Stimulated activated naive B cell treated with anti-CD40 and anti-IgM and Interleukin-4, amounts not matched to agents 10 μg/mL and 1 μg/mL and 100 μg/mL, for 72 hours (primary cell): ENCODE data around the gene OCEL1.
"Not testable (repeated sequence)": the region's sequence is repeated elsewhere in the genome, so short reads cannot be mapped to it uniquely, and the experiment has no call there.

ENCODE experiments used
- ATAC-seq, 2 donors: fragments of 150-1000 bp; cut with Tn5 transposase; replicated peaks; 2 replicates each; pipeline ENCODE4 v1.10.0; 2021; ENCODE audit warnings: moderate library complexity in 1 of 2
- DNase-seq: peaks from one replicate; pipeline ENCODE4 v3.0.0; 2021
- H3K27ac Mint-ChIP-seq: one replicate; pipeline ENCODE4 v1.8.0; 2022; ENCODE audit warnings: mild to moderate bottlenecking, mixed read lengths
- H3K27me3 Mint-ChIP-seq, 2 donors: one replicate each; pipeline ENCODE4 v1.8.0; 2022; ENCODE audit warnings: mixed read lengths in 2 of 2
- H3K36me3 Mint-ChIP-seq, 2 donors: one replicate each; pipeline ENCODE4 v1.8.0; 2022; ENCODE audit warnings: mixed read lengths in 2 of 2, mild to moderate bottlenecking in 1 of 2
- H3K4me1 Mint-ChIP-seq, 2 donors: one replicate each; pipeline ENCODE4 v1.8.0; 2022; ENCODE audit warnings: mixed read lengths in 2 of 2, mild to moderate bottlenecking in 1 of 2
- H3K4me3 Mint-ChIP-seq, 2 donors: one replicate each; pipeline ENCODE4 v1.8.0; 2022; ENCODE audit warnings: mild to moderate bottlenecking in 2 of 2, mixed read lengths in 2 of 2, moderate library complexity in 1 of 2
- H3K9me3 Mint-ChIP-seq, 2 donors: one replicate each; pipeline ENCODE4 v1.8.0; 2022; ENCODE audit warnings: mixed read lengths in 2 of 2, mild to moderate bottlenecking in 1 of 2

Gene OCEL1

DNA sequence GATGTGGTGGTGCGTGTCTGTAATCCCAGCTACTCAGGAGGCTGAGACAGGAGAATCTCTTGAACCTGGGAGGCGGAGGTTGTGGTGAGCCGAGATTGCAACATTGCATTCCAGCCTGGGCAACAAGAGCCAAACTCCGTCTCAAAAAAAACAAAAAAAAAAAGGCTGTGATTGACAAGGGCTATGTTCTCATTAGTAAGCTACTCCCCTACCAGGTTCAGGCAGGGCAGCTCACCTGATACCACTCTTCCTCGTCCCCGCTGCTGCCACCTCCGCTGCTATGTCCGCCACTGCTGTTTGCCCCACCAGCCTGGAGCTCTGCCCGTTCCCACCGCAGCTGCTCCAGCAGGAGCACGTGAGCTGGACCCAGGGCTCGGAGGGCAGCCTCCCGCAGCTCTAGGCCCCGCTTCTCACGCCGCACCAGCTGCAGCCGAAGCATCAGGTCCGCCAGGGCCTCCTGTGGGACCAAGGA lies 29.2 kb downstream of the OCEL1 start:
- Mint-ChIP-seq H3K36me3 (no peaks in the 10 kb centered on the region), H3K4me1 (no peaks in the 10 kb centered on the region), H3K27me3 (no peaks in the 10 kb centered on the region), H3K4me3 (no peak overlapping the region), H3K9me3 (peaks cover 5 to 6% of the 10 kb centered on the region in 2 donors), H3K27ac (no peak overlapping the region)
- no peak for DNase-seq
- no peak for ATAC-seq

DNA sequence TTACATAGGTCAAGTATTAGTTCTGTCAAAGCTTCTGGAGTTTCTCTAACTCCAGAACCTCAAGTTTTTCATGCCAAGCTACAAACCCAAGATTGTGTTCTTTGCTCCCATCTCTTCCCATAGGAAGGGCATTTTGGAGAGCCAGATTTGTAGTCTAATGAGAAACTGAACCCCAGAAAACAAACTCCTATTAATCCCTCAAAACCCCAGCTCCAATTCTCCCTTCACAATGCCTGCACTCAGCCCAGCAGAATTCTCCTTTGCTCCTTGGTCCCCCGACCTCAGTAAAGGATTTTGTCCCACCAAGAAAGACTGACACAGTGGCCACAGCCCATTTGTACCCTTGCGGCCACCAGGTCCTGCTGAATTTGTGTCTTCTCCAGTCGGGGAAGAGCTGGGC lies 30.1 kb downstream of the OCEL1 start:
- no peak overlapping the region for H3K4me3 Mint-ChIP-seq

DNA sequence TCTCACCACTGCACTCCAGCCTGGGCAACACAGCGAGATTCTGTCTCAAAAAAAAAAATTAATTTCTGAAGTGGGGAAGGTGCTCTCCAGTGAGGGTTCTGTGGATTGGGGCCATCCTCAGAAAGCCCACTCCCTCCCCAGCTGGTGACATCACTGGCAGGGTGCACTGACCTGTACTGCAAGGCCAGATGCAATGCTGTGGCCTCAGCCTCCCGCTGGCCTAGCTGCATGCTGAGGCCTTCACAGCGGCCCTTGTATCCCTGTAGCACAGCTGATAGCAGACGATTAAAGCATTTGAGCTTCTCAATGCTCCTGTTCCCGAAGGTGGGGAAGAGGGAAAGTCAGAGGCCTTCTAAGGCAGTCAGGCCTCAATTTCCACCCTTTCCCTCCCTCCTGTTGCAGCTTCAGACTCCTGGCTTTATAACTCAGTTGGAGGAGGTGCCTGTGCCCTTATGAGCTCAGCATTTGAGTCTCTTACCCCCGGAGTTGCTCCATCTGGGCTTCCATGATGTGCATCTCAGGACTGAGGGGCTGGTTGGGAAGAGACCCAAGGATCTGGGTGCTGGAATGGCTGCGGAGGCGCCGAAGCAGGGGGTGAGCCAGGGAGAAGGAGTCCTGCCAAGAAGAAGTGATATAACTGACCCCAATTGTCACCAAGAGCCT lies 33.2 kb downstream of the OCEL1 start:
- Mint-ChIP-seq H3K4me3 (no peak overlapping the region), H3K27ac (no peak overlapping the region), H3K36me3 (peaks cover 3 to 5% of the 10 kb centered on the region in 2 donors), H3K27me3 (peaks cover 0 to 4% of the 10 kb centered on the region in 2 donors), H3K4me1 (peaks cover 5 to 6% of the 10 kb centered on the region in 2 donors), H3K9me3 (peaks cover 8 to 10% of the 10 kb centered on the region in 2 donors)
- DNase-seq (no peak), ATAC-seq (no peak)

More for the DNA sequence above, 30.1 kb downstream of the OCEL1 start:
- Mint-ChIP-seq H3K4me1 (peaks cover 5 to 6% of the 10 kb centered on the region in 2 donors), H3K27ac (no peak overlapping the region), H3K36me3 (peaks cover 3 to 5% of the 10 kb centered on the region in 2 donors), H3K27me3 (peaks cover 0 to 4% of the 10 kb centered on the region in 2 donors), H3K9me3 (peaks cover 8 to 10% of the 10 kb centered on the region in 2 donors)
- ATAC-seq (no peak), DNase-seq (no peak)

GRCh38 chr19:17259934-17260333 lies 33.9 kb downstream of the OCEL1 start:
- H3K4me3 Mint-ChIP-seq = no peak overlapping the region
- ATAC-seq (no peak), DNase-seq (no peak)
- peaks cover 0 to 4% of the 10 kb centered on the region in 2 donors for H3K27me3 Mint-ChIP-seq
- peaks cover 6 to 9% of the 10 kb centered on the region in 2 donors for H3K4me1 Mint-ChIP-seq
- H3K9me3 Mint-ChIP-seq = peaks cover 8 to 10% of the 10 kb centered on the region in 2 donors
- H3K27ac Mint-ChIP-seq = no peak overlapping the region
- H3K36me3 Mint-ChIP-seq = peaks cover 3 to 5% of the 10 kb centered on the region in 2 donors

- peak; percentile 78 for DNase-seq
- peaks cover 3 to 5% of the 10 kb centered on the region in 2 donors for H3K36me3 Mint-ChIP-seq
- no peak overlapping the region for H3K4me3 Mint-ChIP-seq
- peaks cover 6 to 9% of the 10 kb centered on the region in 2 donors for H3K4me1 Mint-ChIP-seq
- peak; percentile 99 for ATAC-seq
- H3K9me3 Mint-ChIP-seq = peaks cover 8 to 10% of the 10 kb centered on the region in 2 donors
- no peak overlapping the region for H3K27ac Mint-ChIP-seq
- H3K27me3 Mint-ChIP-seq = peaks cover 0 to 4% of the 10 kb centered on the region in 2 donors
Observed at GRCh38 chr19:17260842-17261325, 34.9 kb downstream of the OCEL1 start.

- H3K27me3 Mint-ChIP-seq = peaks cover 0 to 4% of the 10 kb centered on the region in 2 donors
- ATAC-seq = no peak
- H3K4me3 Mint-ChIP-seq = no peak overlapping the region
- peaks cover 8 to 10% of the 10 kb centered on the region in 2 donors for H3K9me3 Mint-ChIP-seq
- peaks cover 3 to 5% of the 10 kb centered on the region in 2 donors for H3K36me3 Mint-ChIP-seq
- H3K27ac Mint-ChIP-seq = no peak overlapping the region
- no peak for DNase-seq
- peaks cover 6 to 9% of the 10 kb centered on the region in 2 donors for H3K4me1 Mint-ChIP-seq
Observed at GRCh38 chr19:17262557-17262956, 36.5 kb downstream of the OCEL1 start.

DNA sequence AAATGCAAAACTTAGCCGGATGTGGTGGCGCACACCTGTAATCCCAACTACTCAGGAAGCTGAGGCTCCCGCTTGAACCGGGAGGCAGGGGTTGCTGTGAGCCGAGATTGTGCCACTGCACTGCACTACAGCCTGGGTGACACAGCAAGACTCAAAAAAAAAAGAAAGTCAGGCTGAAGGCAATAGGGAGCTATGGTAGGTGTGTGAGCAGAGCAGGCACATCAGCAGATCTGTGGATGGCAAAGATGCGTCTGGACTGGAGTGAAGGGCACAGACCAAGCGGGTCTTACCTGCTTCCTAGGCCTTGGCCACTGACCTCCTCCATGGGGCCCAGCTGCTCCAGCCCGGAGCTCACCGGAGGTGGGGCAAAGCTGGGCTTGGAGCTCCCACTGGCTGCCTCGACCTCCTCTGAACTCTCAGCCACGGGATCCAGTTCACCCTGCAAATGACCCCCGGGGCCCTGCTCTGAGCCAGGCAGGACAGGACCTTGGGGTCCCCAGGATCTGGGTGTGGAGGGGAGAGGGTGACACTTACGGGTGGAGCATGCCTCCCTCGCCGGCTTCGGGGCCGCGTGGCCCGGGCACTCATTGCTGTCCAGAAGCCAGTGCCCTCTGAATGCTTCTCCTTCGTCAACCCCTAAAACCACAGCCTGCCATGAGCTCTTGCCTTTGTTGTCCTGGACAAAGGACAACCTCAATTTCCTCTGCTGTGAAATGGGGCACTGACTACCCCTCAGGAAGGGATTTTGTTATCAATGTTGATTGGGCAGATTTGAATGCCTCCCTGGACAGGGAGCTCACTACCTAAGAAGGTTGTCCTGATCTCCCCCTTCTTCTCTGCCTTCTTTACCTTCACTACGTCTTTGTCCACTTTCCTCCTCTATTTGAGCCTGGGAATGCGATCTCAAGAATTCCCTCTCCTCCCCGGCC lies 38.0 kb downstream of the OCEL1 start:
- Mint-ChIP-seq H3K27me3 (peaks cover 0 to 4% of the 10 kb centered on the region in 2 donors), H3K4me3 (no peak overlapping the region), H3K4me1 (peaks cover 12 to 18% of the 10 kb centered on the region in 2 donors), H3K27ac (peak overlapping the region; percentile 52), H3K9me3 (peaks cover 8 to 10% of the 10 kb centered on the region in 2 donors), H3K36me3 (peaks cover 3 to 5% of the 10 kb centered on the region in 2 donors)
- ATAC-seq (no peak), DNase-seq (no peak)

DNA sequence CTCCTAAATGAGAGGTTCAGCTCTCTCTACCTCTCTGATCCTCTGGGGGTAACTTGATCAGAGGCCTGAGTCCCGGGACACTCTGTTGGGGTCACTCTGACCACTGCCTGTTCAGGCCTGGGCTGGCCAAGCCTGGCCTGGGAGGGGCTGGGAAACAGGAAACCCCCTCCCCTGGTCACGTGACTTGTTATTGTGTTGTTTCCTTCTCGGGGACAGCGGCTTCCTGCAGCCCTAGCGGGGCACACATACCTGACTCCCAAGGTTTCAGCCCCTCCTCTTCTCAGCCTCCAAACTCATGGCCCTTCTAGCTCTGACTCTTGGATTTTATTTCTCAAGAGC lies 38.6 kb downstream of the OCEL1 start, which contains the start of gene USHBP1:
Gene USHBP1, minus strand, starts transcription at position 105 of the 339 bp plus-strand sequence. CDS start 446 bp downstream, outside the sequence.
- no peak for ATAC-seq
- H3K27me3 Mint-ChIP-seq = peaks cover 0 to 4% of the 10 kb centered on the region in 2 donors
- peaks cover 3 to 5% of the 10 kb centered on the region in 2 donors for H3K36me3 Mint-ChIP-seq
- peak within 1 kb of the TSS; percentile 52 for H3K27ac Mint-ChIP-seq
- H3K9me3 Mint-ChIP-seq = peaks cover 4 to 7% of the 10 kb centered on the region in 2 donors
- H3K4me1 Mint-ChIP-seq = peaks cover 12 to 18% of the 10 kb centered on the region in 2 donors
- no peak within 1 kb of the TSS for H3K4me3 Mint-ChIP-seq
- DNase-seq = no peak

GRCh38 chr19:17266026-17266425 lies 40.0 kb downstream of the OCEL1 start:
- Mint-ChIP-seq H3K4me1 (peaks cover 8 to 13% of the 10 kb centered on the region in 2 donors), H3K36me3 (peaks cover 4 to 6% of the 10 kb centered on the region in 2 donors), H3K4me3 (no peak overlapping the region), H3K27me3 (no peaks in the 10 kb centered on the region), H3K27ac (peak overlapping the region; percentile 69), H3K9me3 (no peaks in the 10 kb centered on the region)
- ATAC-seq (no peak), DNase-seq (no peak)

DNA sequence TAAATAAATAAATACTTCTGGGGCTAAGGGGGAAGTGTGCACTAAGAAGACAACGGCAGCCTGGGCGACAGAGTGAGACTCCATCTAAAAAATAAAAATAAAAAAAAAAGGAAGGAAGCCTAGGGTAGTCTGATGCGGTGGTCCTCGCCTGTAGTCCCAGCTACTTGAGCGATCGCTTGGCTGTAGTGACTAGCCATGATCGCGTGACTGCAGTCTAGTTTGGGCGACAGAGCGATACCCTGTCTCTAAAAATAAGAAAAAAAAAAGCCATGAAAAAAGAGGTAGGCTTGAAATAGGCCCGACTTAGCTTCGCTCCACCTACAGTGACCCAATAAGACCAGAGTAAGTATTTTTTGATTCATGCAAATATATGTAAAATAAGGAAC lies 40.6 kb downstream of the OCEL1 start:
- peaks cover 9 to 10% of the 10 kb centered on the region in 2 donors for H3K36me3 Mint-ChIP-seq
- peak overlapping the region; percentile 81 for H3K27ac Mint-ChIP-seq
- DNase-seq = no peak
- ATAC-seq = peak; percentile 53 to 58
- peaks cover 7 to 12% of the 10 kb centered on the region in 2 donors for H3K4me1 Mint-ChIP-seq
- H3K27me3 Mint-ChIP-seq = no peaks in the 10 kb centered on the region
- no peaks in the 10 kb centered on the region for H3K9me3 Mint-ChIP-seq
- H3K4me3 Mint-ChIP-seq = peak overlapping the region; percentile 85

- Mint-ChIP-seq H3K27ac (peak within 1 kb of the TSS; percentile 81), H3K4me3 (peak within 1 kb of the TSS; percentile 85), H3K36me3 (peaks cover 9 to 11% of the 10 kb centered on the region in 2 donors), H3K4me1 (peaks cover 7 to 12% of the 10 kb centered on the region in 2 donors), H3K9me3 (no peaks in the 10 kb centered on the region), H3K27me3 (no peaks in the 10 kb centered on the region)
- ATAC-seq (peak; percentile 92), DNase-seq (peak; percentile 95)
Observed at GRCh38 chr19:17266975-17267788, 41.2 kb downstream of the OCEL1 start, which contains the start of gene BABAM1. Gene BABAM1, plus strand, starts transcription at chr19:17267443. Its CDS starts 1,364 bp downstream, at chr19:17268807.

- H3K27me3 Mint-ChIP-seq = no peaks in the 10 kb centered on the region
Observed at GRCh38 chr19:17268754-17269153, 42.7 kb downstream of the OCEL1 start.

DNA sequence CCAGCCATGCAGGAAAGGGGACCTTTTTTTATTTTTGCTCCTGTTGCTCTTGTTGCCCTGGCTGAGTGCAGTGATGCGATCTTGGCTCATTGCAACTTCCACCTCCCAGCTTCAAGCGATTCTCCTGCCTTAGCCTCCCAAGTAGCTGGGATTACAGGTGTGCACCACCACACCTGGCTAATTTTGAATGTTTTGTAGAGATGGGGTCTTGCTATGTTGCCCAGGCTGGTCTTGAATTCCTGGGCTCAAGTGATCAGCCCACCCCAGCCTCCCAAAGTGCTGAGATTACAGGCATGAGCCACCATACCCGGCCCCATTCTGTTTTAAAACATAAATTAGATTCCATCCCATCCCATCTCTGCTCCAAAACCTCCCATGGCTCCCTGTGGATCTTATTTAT lies 48.9 kb downstream of the OCEL1 start:
- not testable (repeated sequence) for H3K27ac Mint-ChIP-seq, H3K4me3 Mint-ChIP-seq, H3K9me3 Mint-ChIP-seq, H3K4me1 Mint-ChIP-seq, ATAC-seq, H3K27me3 Mint-ChIP-seq, DNase-seq
- peaks cover 35 to 52% of the 10 kb centered on the region in 2 donors for H3K36me3 Mint-ChIP-seq

More at GRCh38 chr19:17268754-17269153, 42.7 kb downstream of the OCEL1 start:
- DNase-seq = no peak
- no peak for ATAC-seq
- Mint-ChIP-seq H3K4me3 (peak overlapping the region; percentile 85), H3K27ac (peak overlapping the region; percentile 39), H3K9me3 (no peaks in the 10 kb centered on the region), H3K36me3 (peaks cover 11 to 17% of the 10 kb centered on the region in 2 donors), H3K4me1 (peaks cover 7 to 12% of the 10 kb centered on the region in 2 donors)
